Kidney glomerular epithelial cell (primary cell): ENCODE results near the gene APOL6.

ENCODE experiments used
- DNase-seq: peaks from one replicate; lab custom pipeline; 2025; lab: John Stamatoyannopoulos, UW

APOL6 gene, protein sequence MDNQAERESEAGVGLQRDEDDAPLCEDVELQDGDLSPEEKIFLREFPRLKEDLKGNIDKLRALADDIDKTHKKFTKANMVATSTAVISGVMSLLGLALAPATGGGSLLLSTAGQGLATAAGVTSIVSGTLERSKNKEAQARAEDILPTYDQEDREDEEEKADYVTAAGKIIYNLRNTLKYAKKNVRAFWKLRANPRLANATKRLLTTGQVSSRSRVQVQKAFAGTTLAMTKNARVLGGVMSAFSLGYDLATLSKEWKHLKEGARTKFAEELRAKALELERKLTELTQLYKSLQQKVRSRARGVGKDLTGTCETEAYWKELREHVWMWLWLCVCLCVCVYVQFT

DNA sequence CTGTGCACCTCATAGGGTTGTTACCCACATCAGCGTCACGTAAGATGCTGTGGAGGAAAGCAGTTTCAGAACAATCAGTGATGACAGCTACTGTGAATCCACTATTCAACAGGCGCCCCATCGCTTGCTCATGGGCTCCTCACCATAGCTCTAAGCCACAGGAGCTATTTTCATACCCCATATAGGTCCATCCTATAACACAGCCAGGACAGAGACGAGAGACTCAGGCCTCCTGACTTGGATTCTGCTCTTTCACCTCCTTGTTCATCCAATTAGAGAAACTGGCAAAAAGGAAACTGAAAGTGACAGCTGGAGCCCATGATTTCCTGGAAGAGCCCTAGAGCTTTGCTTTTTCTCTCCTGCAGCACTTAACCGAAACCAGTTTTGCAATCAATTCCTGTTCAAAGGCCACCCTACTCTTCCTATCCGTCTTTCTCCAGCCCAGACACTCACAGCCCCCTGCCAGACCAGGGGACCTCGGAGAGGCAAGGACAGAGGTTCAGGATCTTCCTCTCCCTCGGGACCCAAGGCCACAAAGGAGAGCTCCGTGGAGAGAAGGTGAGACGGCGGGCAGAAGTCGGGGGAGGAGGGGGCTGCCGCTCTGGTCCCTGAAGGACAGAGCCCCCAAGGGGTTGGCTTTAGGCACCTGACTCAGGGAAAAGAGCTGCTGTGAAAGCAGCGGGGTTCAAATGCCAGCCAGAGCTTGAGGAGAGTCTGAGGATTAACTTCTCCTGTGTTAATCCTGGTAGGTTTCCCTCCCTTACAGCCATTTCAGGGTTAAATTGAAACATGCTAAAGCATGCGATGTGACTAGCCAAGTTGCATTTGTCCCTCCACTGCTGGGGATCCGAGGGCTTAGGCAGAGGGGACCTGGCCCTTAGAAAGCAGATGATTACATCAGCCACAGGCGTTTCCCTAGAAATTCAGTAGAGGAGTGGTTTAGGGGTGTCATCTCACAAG is at the start of gene APOL6:
APOL6 (plus strand) TSS at position 381 of the 960 bp plus-strand sequence. CDS start 7,980 bp downstream, outside the sequence.
- DNase-seq: peak; percentile 46

- DNase-seq: no peak
These were observed 48.9 kb upstream of the APOL6 start for GRCh38 chr22:35599364-35599763.

DNA sequence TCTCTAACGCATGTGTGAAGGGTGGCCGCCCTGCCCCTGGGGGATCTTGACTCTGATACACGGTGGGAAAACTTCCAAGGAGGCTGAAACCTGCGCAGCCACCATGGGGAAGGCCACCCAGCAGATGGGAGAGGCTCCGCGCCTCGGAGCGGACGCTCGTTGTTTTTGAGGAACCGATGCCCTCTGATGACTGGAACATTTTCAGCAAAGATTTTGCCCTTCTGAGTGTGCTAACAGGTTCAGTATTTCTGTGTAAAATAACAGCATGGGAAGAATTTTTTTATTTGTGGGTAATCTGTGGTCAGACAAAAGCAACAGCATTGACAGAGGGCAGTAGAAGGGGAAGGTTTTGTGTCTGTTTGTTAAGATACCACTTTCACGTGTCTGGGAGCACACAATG is 47.8 kb upstream of the APOL6 start:
- DNase-seq: no peak

DNA sequence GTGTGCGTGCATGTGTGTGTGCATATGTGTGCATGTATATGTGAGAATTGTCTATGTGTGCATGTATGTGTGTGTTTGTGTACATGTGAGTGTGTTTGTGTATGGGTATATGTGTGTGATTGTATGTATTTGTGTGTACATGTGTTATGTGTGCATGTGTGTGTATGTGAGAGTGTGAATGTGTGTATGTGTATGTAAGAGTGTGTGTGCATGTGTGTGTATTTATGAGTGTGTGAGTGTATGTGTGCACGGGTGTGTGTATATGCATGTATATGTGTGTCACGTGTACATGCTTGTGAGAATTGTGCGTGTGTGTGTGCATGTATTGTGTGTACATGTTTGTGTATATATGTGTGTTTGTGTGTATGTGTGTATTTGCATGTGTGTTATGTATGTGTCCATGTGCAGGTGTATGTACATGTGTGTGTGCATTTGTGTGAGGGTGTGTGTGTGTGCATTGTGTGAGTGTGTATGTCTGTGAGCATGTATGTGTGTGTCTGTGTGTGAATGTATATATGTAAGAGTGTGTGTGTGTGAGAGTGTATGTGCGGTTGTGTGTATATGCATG is 47.1 kb upstream of the APOL6 start:
- DNase-seq: no peak

GRCh38 chr22:35601743-35602615 is 46.3 kb upstream of the APOL6 start:
- DNase-seq: peak; percentile 70

DNA sequence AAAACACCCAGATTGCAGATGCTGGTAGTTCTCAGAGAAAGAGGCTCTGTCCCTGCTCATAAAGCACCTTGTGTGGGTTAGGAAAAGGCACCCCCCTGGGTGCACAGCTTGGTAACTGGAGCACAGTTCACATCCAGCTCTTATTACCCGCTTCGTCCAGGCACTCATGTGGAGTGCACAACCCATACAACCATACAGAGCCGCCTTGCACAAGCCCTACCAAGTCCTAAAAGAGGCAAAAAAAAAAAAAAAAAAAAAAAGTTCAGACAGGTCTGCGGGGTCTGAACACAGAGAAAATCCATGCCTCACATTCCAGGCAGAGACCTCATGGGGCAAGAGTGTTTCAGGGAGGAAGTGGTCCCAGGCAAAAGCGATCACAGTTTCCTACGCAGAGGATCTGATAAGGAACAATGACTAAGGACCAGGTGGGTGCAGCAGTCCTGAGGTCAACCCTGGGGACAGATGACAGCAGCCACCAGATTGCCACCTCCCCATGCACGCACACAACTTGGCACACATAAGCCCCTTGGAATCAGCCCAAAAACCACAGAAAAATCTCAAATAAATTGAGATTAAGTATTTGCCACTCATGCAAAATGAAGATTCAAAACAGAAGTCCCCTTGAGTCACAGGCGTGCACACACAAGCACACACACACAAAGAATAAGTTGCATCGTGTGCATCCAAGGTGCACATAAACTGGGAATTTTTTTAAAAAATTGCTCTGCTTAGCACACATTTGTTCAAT is 43.5 kb upstream of the APOL6 start:
- no peak for DNase-seq

GRCh38 chr22:35605369-35605680 is 42.9 kb upstream of the APOL6 start:
- no peak for DNase-seq

- DNase-seq: no peak
These were observed 42.3 kb upstream of the APOL6 start for GRCh38 chr22:35605851-35606481.

DNA sequence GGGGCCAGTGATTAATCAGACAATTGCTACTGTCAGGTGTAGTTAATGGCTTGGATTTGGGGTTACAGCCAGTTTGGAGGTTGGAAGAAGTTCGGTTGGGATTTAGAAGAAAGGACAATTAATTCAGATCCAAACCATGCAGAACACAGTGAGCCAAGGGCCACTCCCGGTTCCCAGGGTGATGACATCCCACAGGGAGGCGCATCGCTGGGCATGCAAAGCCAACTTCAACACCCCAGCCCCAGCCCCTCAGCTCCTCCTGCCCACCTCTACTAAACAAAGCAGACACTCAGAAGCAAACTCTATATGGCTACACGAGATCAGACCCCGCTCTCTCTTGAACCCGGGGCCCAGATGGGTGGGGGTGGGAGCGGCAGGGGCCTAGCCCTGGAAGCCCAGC is 41.3 kb upstream of the APOL6 start:
- no peak for DNase-seq

GRCh38 chr22:35608088-35608487 is 40.2 kb upstream of the APOL6 start:
- no peak for DNase-seq

- no peak for DNase-seq
These were observed 39.0 kb upstream of the APOL6 start for GRCh38 chr22:35609261-35609660.

DNA sequence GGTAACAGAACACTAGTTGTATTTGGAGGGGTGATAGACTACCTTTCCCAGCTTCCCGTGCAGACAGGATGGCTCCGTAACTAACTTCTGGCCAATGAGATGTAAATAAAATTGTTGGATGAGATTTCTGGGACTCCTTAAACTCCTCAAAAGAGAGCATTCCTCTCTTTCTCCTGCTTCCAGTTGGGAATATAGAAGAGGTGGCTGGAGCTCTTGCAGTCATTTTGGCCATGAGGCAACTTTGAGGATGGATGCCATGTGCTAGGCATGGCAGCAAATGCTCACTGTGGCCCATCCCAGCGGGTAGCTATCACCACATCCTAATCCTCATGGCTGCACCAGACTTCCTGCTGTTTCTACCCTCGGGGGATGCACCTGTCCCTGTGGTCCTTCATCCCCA is 38.5 kb upstream of the APOL6 start:
- no peak for DNase-seq

GRCh38 chr22:35610741-35611140 is 37.5 kb upstream of the APOL6 start:
- no peak for DNase-seq

- no peak for DNase-seq
These were observed 36.9 kb upstream of the APOL6 start for GRCh38 chr22:35611200-35611890.

DNA sequence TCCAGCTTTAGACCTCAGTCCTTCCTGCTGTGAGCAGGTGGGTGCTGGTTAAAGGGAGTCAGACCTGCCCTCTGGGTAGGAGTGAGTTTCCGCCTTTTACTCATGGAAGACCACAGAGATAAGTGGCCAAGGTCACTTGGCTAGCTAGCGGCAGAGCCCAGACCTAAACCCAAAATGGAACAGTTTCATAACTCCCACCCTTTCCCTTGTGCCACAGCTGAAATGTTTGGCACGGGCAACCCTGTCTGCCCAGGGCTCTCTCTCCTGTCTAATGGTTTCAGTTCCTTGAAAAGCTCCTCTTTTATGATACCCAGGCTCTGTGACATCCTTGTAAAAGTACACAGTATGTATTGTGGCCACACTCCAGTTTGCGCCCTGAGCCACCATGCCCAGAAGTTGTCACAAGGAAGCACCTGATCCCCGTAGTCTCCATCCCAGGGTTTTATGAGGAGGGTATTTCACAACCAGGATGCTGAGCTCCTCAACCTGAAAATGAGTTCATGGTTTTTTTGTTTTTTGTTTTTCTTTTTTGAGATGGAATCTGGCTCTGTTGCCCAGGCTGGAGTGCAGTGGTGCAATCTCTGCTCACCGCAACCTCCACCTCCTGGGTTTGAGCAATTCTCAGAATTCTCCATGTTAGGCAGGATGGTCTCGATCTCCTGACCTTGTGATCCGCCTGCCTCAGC is 36.2 kb upstream of the APOL6 start:
- no peak for DNase-seq

GRCh38 chr22:35612903-35613302 is 35.3 kb upstream of the APOL6 start:
- no peak for DNase-seq

- DNase-seq: no peak
These were observed 33.8 kb upstream of the APOL6 start for GRCh38 chr22:35614404-35614803.

GRCh38 chr22:35615156-35615555 is 33.1 kb upstream of the APOL6 start:
- no peak for DNase-seq

- no peak for DNase-seq
These were observed 32.2 kb upstream of the APOL6 start for GRCh38 chr22:35616043-35616442.
